ENCODE measurements around the gene HHIPL1.

The HHIPL1 gene

DNA sequence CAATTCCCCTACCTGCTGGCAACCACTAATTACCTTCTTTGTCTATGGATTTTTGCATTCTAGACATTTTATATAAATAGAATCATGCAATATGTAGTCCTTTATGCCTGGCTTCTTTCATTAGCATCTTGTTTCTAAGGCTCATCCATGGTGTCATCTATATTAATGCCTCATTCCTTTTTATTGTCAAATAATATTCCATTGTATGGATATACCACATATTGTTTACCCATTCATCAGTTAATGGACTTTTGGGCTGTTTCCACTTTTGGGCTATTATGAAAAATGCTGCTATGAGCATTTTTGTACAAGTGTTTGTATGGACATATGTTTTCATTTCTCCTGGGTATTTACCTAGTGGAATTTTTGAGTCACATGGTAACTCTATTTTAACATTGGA, 57.2 kb downstream of the HHIPL1 start:
- Histone ChIP-seq H3K27me3 (ENCODE audit: control insufficient read depth, insufficient read depth, low read length) (peaks cover 16% of the 10 kb centered on the region), H3K4me2 (ENCODE audit: low read length) (no peak overlapping the region), H3K4me3 (ENCODE audit: low read length) (no peak overlapping the region), H3K36me3 (ENCODE audit: insufficient read depth, low read length) (no peaks in the 10 kb centered on the region), H3K9me3 (replicated peaks; ENCODE audit: low read length) (peaks cover 11% of the 10 kb centered on the region), H3K9ac (ENCODE audit: low read depth, low read length) (no peak overlapping the region), H3K4me1 (ENCODE audit: control insufficient read depth, insufficient read depth, low read length) (no peaks in the 10 kb centered on the region)

DNA sequence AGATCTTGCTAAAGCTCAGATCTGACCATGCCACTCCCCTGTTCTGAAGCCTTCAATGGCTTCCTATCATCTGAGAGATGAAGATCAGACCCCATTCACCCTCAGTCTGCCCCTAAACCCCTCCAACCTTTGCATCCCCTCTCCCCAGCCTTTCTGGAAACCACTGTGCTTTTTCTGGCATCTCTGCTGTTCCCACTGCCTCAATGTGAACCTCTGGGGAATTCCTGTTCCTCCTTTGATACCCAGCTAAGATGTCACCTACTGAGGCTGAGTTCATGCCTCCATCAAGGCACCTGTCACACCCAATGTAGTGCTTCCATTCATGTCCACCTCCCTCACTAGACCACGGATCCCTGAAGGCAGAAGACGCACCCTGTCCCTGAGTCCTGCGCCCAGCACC, 58.5 kb downstream of the HHIPL1 start:
- Histone ChIP-seq H3K9me3 (replicated peaks; ENCODE audit: low read length) (peaks cover 11% of the 10 kb centered on the region), H3K36me3 (ENCODE audit: insufficient read depth, low read length) (no peaks in the 10 kb centered on the region), H3K9ac (ENCODE audit: low read depth, low read length) (no peak overlapping the region), H3K4me3 (ENCODE audit: low read length) (no peak overlapping the region), H3K4me2 (ENCODE audit: low read length) (no peak overlapping the region), H3K4me1 (ENCODE audit: control insufficient read depth, insufficient read depth, low read length) (no peaks in the 10 kb centered on the region), H3K27me3 (ENCODE audit: control insufficient read depth, insufficient read depth, low read length) (peaks cover 4% of the 10 kb centered on the region)

DNA sequence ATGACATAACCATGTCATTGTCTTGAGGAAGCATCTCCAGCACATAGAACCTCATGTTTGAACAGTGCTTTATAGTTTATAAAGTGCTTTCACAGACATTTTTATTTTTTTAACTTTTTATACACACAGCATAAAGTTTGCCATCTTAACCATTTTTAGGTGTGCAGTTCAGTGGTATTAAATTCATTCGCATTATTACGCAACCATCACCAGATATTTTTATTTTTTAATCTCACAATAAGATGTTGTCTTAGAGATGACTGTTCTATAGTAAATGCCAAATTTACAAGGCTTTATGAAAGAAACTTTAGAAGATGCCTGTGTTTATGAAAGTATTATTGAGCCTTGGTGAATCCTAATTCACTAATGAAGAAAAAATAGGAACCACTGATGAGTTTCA, 59.1 kb downstream of the HHIPL1 start:
- peaks cover 4% of the 10 kb centered on the region for H3K27me3 ChIP-seq (ENCODE audit: control insufficient read depth, insufficient read depth, low read length)

GRCh38 chr14:99706107-99706900, 61.4 kb downstream of the HHIPL1 start:
- H3K4me3 ChIP-seq (ENCODE audit: low read length) = no peak overlapping the region
- no peak overlapping the region for H3K9ac ChIP-seq (ENCODE audit: low read depth, low read length)
- H3K4me1 ChIP-seq (ENCODE audit: control insufficient read depth, insufficient read depth, low read length) = no peaks in the 10 kb centered on the region
- H3K9me3 ChIP-seq (replicated peaks; ENCODE audit: low read length) = peaks cover 11% of the 10 kb centered on the region
- no peak overlapping the region for H3K4me2 ChIP-seq (ENCODE audit: low read length)
- H3K36me3 ChIP-seq (ENCODE audit: insufficient read depth, low read length) = no peaks in the 10 kb centered on the region
- peaks cover 25% of the 10 kb centered on the region for H3K27me3 ChIP-seq (ENCODE audit: control insufficient read depth, insufficient read depth, low read length)

More for the DNA sequence above, 59.1 kb downstream of the HHIPL1 start:
- no peak overlapping the region for H3K9ac ChIP-seq (ENCODE audit: low read depth, low read length)
- no peak overlapping the region for H3K4me3 ChIP-seq (ENCODE audit: low read length)
- peaks cover 11% of the 10 kb centered on the region for H3K9me3 ChIP-seq (replicated peaks; ENCODE audit: low read length)
- no peaks in the 10 kb centered on the region for H3K36me3 ChIP-seq (ENCODE audit: insufficient read depth, low read length)
- H3K4me2 ChIP-seq (ENCODE audit: low read length) = no peak overlapping the region
- H3K4me1 ChIP-seq (ENCODE audit: control insufficient read depth, insufficient read depth, low read length) = no peaks in the 10 kb centered on the region

GRCh38 chr14:99707420-99707819, 62.5 kb downstream of the HHIPL1 start:
- H3K27me3 ChIP-seq (ENCODE audit: control insufficient read depth, insufficient read depth, low read length) = peaks cover 33% of the 10 kb centered on the region
- H3K9ac ChIP-seq (ENCODE audit: low read depth, low read length) = no peak overlapping the region
- no peak overlapping the region for H3K4me3 ChIP-seq (ENCODE audit: low read length)
- H3K4me2 ChIP-seq (ENCODE audit: low read length) = no peak overlapping the region
- H3K36me3 ChIP-seq (ENCODE audit: insufficient read depth, low read length) = no peaks in the 10 kb centered on the region
- H3K9me3 ChIP-seq (replicated peaks; ENCODE audit: low read length) = peaks cover 11% of the 10 kb centered on the region
- no peaks in the 10 kb centered on the region for H3K4me1 ChIP-seq (ENCODE audit: control insufficient read depth, insufficient read depth, low read length)

DNA sequence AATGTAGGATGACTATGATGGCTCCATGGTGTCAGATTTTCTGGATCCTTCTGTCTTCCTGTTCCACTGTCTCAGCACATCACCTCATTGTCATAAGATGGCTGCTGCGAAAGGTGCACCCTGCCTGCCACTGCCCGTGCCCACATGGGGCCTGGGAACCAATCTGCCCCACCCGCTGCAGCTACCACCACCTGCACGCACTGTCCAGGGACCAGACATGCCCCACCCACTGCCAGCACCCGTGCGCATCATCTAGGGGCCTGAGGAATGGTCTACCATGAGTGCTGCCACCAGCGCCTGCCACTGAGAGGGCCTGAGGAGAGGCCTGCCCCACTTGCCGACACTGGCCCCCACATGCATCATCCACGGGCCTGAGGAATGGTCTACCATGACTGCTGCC, 63.0 kb downstream of the HHIPL1 start:
- Histone ChIP-seq H3K27me3 (ENCODE audit: control insufficient read depth, insufficient read depth, low read length) (peaks cover 33% of the 10 kb centered on the region), H3K4me3 (ENCODE audit: low read length) (no peak overlapping the region), H3K9me3 (replicated peaks; ENCODE audit: low read length) (peaks cover 9% of the 10 kb centered on the region), H3K4me2 (ENCODE audit: low read length) (no peak overlapping the region), H3K36me3 (ENCODE audit: insufficient read depth, low read length) (no peaks in the 10 kb centered on the region), H3K9ac (ENCODE audit: low read depth, low read length) (no peak overlapping the region), H3K4me1 (ENCODE audit: control insufficient read depth, insufficient read depth, low read length) (no peaks in the 10 kb centered on the region)

DNA sequence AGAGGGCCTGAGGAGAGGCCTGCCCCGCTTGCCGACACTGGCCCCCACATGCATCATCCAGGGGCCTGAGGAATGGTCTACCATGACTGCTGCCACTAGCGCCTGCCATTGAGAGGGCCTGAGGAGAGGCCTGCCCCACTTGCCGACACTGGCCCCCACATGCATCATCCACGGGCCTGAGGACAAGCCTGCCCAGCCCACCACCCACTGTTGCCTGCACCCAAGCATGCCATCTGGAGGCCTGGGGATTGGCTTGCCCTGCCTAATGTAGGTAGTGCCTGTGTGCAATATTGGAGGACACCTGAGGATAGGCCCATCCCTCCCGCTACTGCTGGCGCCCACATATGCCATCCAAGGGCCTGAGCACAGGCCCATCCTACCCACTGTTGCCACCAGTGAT, 63.5 kb downstream of the HHIPL1 start:
- H3K4me1 ChIP-seq (ENCODE audit: control insufficient read depth, insufficient read depth, low read length) = no peaks in the 10 kb centered on the region
- no peak overlapping the region for H3K4me2 ChIP-seq (ENCODE audit: low read length)

GRCh38 chr14:99713972-99714371, 69.0 kb downstream of the HHIPL1 start:
- Histone ChIP-seq H3K36me3 (ENCODE audit: insufficient read depth, low read length) (no peaks in the 10 kb centered on the region), H3K4me1 (ENCODE audit: control insufficient read depth, insufficient read depth, low read length) (no peaks in the 10 kb centered on the region), H3K9ac (ENCODE audit: low read depth, low read length) (no peak overlapping the region), H3K4me2 (ENCODE audit: low read length) (no peak overlapping the region), H3K9me3 (replicated peaks; ENCODE audit: low read length) (no peaks in the 10 kb centered on the region), H3K4me3 (ENCODE audit: low read length) (no peak overlapping the region), H3K27me3 (ENCODE audit: control insufficient read depth, insufficient read depth, low read length) (peaks cover 60% of the 10 kb centered on the region)

More for the DNA sequence above, 63.5 kb downstream of the HHIPL1 start:
- H3K4me3 ChIP-seq (ENCODE audit: low read length) = no peak overlapping the region
- peaks cover 4% of the 10 kb centered on the region for H3K9me3 ChIP-seq (replicated peaks; ENCODE audit: low read length)
- no peaks in the 10 kb centered on the region for H3K36me3 ChIP-seq (ENCODE audit: insufficient read depth, low read length)
- no peak overlapping the region for H3K9ac ChIP-seq (ENCODE audit: low read depth, low read length)
- H3K27me3 ChIP-seq (ENCODE audit: control insufficient read depth, insufficient read depth, low read length) = peaks cover 33% of the 10 kb centered on the region

DNA sequence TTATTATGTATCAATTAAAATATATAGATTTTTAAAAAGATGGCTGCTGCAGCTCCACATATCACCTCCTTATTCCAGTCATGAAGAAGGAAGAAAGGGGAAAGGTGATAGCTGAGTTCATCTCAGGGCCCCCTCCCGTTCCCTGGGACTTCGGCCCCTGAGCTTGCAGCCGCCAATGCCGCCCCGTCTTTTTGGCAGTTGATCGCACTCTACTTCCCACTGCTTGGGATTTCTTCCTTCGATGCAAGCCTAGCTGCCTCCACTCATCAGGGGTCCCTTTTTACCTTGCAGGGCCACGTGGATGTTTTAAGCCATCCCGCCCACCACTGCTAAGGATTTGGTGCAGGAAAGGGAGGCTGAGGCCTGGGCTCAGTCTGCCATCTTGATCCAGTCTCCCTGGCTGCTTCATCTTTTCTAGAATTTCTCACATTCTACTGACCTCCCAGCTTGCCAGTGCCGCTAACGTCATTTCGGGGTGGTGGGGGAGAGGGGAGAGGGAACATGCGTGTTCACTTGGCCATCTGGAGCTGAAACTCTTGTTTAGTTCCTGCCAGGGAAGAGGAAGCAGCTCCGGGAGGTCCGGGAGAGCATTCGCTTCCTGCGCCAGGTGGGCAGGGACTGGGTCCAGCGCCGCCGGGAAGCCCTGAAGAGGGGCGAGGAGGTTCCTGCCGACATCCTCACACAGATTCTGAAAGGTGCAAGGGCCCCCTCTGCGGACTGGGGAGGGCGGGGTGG, 70.5 kb downstream of the HHIPL1 start:
- Histone ChIP-seq H3K36me3 (ENCODE audit: insufficient read depth, low read length) (no peaks in the 10 kb centered on the region), H3K4me3 (ENCODE audit: low read length) (no peak overlapping the region), H3K4me2 (ENCODE audit: low read length) (no peak overlapping the region), H3K9me3 (replicated peaks; ENCODE audit: low read length) (no peaks in the 10 kb centered on the region), H3K4me1 (ENCODE audit: control insufficient read depth, insufficient read depth, low read length) (no peaks in the 10 kb centered on the region), H3K9ac (ENCODE audit: low read depth, low read length) (no peak overlapping the region), H3K27me3 (ENCODE audit: control insufficient read depth, insufficient read depth, low read length) (peaks cover 45% of the 10 kb centered on the region)

DNA sequence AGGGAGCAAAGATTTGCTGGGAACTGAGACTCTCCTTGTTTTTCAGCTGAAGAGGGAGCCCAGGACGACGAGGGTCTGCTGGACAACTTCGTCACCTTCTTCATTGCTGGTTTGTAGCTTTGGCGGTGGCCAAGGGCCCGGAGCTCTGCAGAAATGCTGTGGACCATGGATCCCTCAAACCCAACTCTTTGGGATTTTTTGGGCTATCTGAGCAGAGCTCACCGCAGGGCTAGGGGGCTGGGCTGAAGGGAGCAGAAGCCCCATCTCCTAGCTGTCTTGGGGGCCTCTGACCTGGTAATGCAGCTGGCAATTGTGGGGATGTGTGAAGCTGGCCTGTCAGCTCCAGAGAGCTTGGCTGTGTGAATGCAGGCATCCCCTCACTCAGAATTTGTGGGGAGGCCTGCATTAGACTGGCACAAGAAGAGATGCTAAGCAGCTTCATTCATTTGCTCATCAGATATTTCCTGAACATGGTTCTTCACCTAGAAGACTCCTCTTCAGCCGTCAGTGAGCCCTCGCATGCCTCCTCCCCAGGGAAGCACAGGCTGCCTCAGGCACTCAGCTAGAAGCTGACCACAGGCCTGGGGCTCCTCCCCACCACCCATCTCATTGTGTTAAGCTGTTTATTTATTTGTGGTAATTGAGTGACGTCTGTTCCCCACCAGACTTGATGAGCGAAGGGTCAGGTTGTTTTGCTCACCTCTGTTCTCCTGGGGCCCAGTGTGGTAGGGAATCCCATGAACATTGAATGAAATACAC, 71.3 kb downstream of the HHIPL1 start:
- Histone ChIP-seq H3K27me3 (ENCODE audit: control insufficient read depth, insufficient read depth, low read length) (peaks cover 38% of the 10 kb centered on the region), H3K4me3 (ENCODE audit: low read length) (no peak overlapping the region), H3K4me1 (ENCODE audit: control insufficient read depth, insufficient read depth, low read length) (no peaks in the 10 kb centered on the region), H3K4me2 (ENCODE audit: low read length) (no peak overlapping the region), H3K9me3 (replicated peaks; ENCODE audit: low read length) (no peaks in the 10 kb centered on the region), H3K36me3 (ENCODE audit: insufficient read depth, low read length) (no peaks in the 10 kb centered on the region), H3K9ac (ENCODE audit: low read depth, low read length) (no peak overlapping the region)

DNA sequence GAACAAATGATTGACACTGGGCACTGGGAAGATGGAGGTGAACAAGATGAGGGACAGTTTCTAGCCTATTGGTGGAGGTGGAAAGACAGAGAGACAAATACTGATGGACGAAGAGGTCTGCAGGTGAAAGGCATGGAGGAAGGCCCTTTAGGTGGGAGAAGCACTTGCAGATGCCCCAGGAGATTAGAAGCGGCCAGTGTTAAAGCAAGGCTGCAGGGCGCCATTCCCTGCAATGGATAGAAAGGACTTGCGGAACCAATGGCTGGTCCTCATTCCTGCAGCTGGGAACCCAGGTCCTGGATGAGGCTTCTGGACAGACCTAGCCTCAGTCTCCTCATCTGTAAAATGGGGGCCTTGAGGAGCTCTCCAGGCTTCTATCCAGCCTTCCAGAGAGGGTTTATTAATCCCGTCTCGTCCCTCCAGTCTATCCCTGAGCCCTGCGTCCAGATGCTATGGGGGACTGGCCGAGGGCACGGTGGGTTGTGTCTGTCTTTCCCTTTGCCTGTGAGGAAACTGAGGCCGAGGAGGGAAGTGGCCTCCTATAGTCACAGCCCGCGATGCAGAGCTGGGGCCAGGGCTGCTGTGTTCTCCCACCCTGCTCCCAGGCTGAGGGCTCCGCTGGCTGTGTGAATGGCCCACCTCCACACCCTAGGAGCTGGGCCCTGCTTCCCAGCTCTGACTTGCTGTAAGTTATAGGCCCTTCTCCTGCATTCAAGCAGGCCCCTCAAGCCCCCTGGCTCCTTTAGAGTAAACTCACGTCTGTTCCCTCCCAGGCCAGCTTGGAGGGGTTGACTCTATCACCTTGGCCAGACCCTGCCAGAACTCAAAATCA, 72.1 kb downstream of the HHIPL1 start:
- no peak overlapping the region for H3K4me2 ChIP-seq (ENCODE audit: low read length)
- H3K36me3 ChIP-seq (ENCODE audit: insufficient read depth, low read length) = no peaks in the 10 kb centered on the region
- H3K27me3 ChIP-seq (ENCODE audit: control insufficient read depth, insufficient read depth, low read length) = peaks cover 31% of the 10 kb centered on the region
- no peaks in the 10 kb centered on the region for H3K4me1 ChIP-seq (ENCODE audit: control insufficient read depth, insufficient read depth, low read length)
- no peak overlapping the region for H3K9ac ChIP-seq (ENCODE audit: low read depth, low read length)
- no peak overlapping the region for H3K4me3 ChIP-seq (ENCODE audit: low read length)
- H3K9me3 ChIP-seq (replicated peaks; ENCODE audit: low read length) = no peaks in the 10 kb centered on the region
